GM12878 (cell line): ENCODE results near the gene ABCA7. TPM values are rescaled to one million over a fixed set of nuclear protein-coding genes. Genes with fewer than 3 reads are reported as not detected.

Experiments
- ATAC-seq: fragments of 200-7000 bp; cut with Tn5 transposase; 3 replicates; pipeline ENCODE4 v1.9.1; 2020; ENCODE audit warnings: mild to moderate bottlenecking, moderate library complexity
- BruUV-seq: library from RNA; stranded (reverse); fragments of 400-500 nt; replicated peaks from 2 replicates; lab custom pipeline; 2021; lab: Mats Ljungman, UMichigan
- CTCF ChIA-PET: fragments of 300-600 bp; sonication (Branson Sonifier 250); formaldehyde crosslinking; extraction: SDS; loops from one replicate; lab custom pipeline; 2021; ENCODE audit warnings: inconsistent platforms; lab: Yijun Ruan, JAX
- POLR2A ChIA-PET: fragments of 350-600 bp; formaldehyde crosslinking; extraction: SDS; loops from one replicate; lab custom pipeline; 2021; ENCODE audit warnings: inconsistent platforms; lab: Charles Lee
- RAD21 ChIA-PET: fragments of 300-600 bp; sonication (Branson Sonifier 250); formaldehyde crosslinking; loops from one replicate; lab custom pipeline; 2023; ENCODE audit warnings: antibody characterized with exemption; ENCODE audit not compliant: unreplicated experiment; lab: Charles Lee
- SMC1A ChIA-PET: fragments of 300-600 bp; sonication (Branson Sonifier 250); formaldehyde crosslinking; loops from one replicate; lab custom pipeline; 2023; ENCODE audit not compliant: unreplicated experiment, uncharacterized antibody; lab: Charles Lee
- DNase-seq: peaks from one replicate; pipeline ENCODE4 v3.0.0-alpha.2; 2011; ENCODE audit warnings: low read depth, low spot score
- FAIRE-seq: peaks from 3 replicates; lab custom pipeline; 2011; peaks lifted over from hg19 to GRCh38; lab: Jason Lieb, UNC
- H2AFZ ChIP-seq: 2 replicates; pipeline ENCODE4 v1.6.0; 2011; ENCODE audit warnings: low read depth, low read length, control low read depth; ENCODE audit not compliant: control insufficient read depth
- H3K27ac ChIP-seq: 2 replicates; pipeline ENCODE4 v1.5.1; 2011; ENCODE audit warnings: control low read depth; ENCODE audit not compliant: control insufficient read depth, insufficient read depth
- H3K27me3 ChIP-seq, 2 experiments: replicated peaks in 1 of 2; 2 replicates each; pipeline versions ENCODE4 v1.6.0 to v1.6.1; 2011; ENCODE audit warnings: low read length in 1 of 2; ENCODE audit not compliant: control insufficient read depth in 2 of 2, insufficient read depth in 2 of 2
- H3K36me3 ChIP-seq, 2 experiments: 2 replicates each; pipeline ENCODE4 v1.5.1; 2011; ENCODE audit warnings: low read length in 1 of 2; ENCODE audit not compliant: control insufficient read depth in 2 of 2, insufficient read depth in 2 of 2
- H3K4me1 ChIP-seq: 2 replicates; pipeline ENCODE4 v1.6.1; 2011; ENCODE audit warnings: mild to moderate bottlenecking, low read length, moderate library complexity, mixed read lengths; ENCODE audit not compliant: control insufficient read depth, insufficient read depth
- H3K4me2 ChIP-seq: 2 replicates; pipeline ENCODE4 v1.6.0; 2011; ENCODE audit warnings: control low read depth; ENCODE audit not compliant: control insufficient read depth, insufficient read depth
- H3K4me3 ChIP-seq: fragments of 200-600 bp; sonication (generic); 2 replicates; pipeline ENCODE4 v1.5.1; 2016
- H3K79me2 ChIP-seq: 2 replicates; pipeline ENCODE4 v1.6.0; 2011; ENCODE audit warnings: low read length; ENCODE audit not compliant: control insufficient read depth, insufficient read depth
- H3K9ac ChIP-seq: 2 replicates; pipeline ENCODE4 v1.8.0; 2011; ENCODE audit warnings: low read length, control low read depth, mixed read lengths; ENCODE audit not compliant: control insufficient read depth, insufficient read depth
- H3K9me3 ChIP-seq: replicated peaks from 3 replicates; pipeline ENCODE4 v1.5.1; 2011; ENCODE audit warnings: mild to moderate bottlenecking, low read length; ENCODE audit not compliant: control insufficient read depth, insufficient read depth
- H4K20me1 ChIP-seq: 2 replicates; pipeline ENCODE4 v1.6.0; 2011; ENCODE audit not compliant: control insufficient read depth, insufficient read depth
- BACH1 ChIP-seq: fragments of 450-650 bp; IDR thresholded peaks from 2 replicates; pipeline ENCODE4 v1.6.1; 2017; ENCODE audit warnings: mild to moderate bottlenecking, borderline replicate concordance
- BHLHE40 ChIP-seq, 2 experiments: fragments of 450-650 bp in 1 of 2; IDR thresholded peaks; 2 replicates each; pipeline ENCODE4 v1.6.1; 2011 to 2017; ENCODE audit warnings: low read depth in 2 of 2, borderline replicate concordance in 1 of 2, improper control_type of control experiment in 1 of 2, low read length in 1 of 2, mild to moderate bottlenecking in 1 of 2
- CREB1 ChIP-seq: IDR thresholded peaks from 2 replicates; pipeline ENCODE4 v1.6.1; 2012; ENCODE audit warnings: low read depth, mild to moderate bottlenecking, inconsistent platforms
- CREM ChIP-seq: IDR thresholded peaks from 2 replicates; pipeline ENCODE4 v1.6.1; 2014; ENCODE audit warnings: antibody characterized with exemption, low read depth
- DPF2 ChIP-seq: fragments of 450-650 bp; IDR thresholded peaks from 2 replicates; pipeline ENCODE4 v1.6.1; 2017; ENCODE audit warnings: mild to moderate bottlenecking
- FOS ChIP-seq: IDR thresholded peaks from 3 replicates; pipeline ENCODE4 v1.6.1; 2011; ENCODE audit warnings: borderline replicate concordance; ENCODE audit not compliant: insufficient read length; ENCODE audit errors: extremely low read depth
- GABPA ChIP-seq: IDR thresholded peaks from 2 replicates; pipeline ENCODE4 v1.6.1; 2014; ENCODE audit warnings: antibody characterized with exemption, low read depth, mild to moderate bottlenecking, inconsistent platforms
- HDGF ChIP-seq: fragments of 450-650 bp; IDR thresholded peaks from 2 replicates; pipeline ENCODE4 v1.6.1; 2016; ENCODE audit warnings: antibody characterized with exemption
- JUNB ChIP-seq: IDR thresholded peaks from 2 replicates; pipeline ENCODE4 v1.6.1; 2016; ENCODE audit warnings: antibody characterized with exemption, mild to moderate bottlenecking
- KAT2A ChIP-seq: conservative IDR thresholded peaks from 2 replicates; pipeline ENCODE4 v1.6.1; 2011; ENCODE audit warnings: low read depth, low read length; ENCODE audit not compliant: control insufficient read depth
- KDM1A ChIP-seq: fragments of 200-600 bp; sonication (generic); IDR thresholded peaks from 2 replicates; pipeline ENCODE4 v1.6.1; 2016; ENCODE audit warnings: borderline replicate concordance
- LARP7 ChIP-seq: fragments of 450-650 bp; IDR thresholded peaks from 2 replicates; pipeline ENCODE4 v1.6.1; 2017; ENCODE audit warnings: mild to moderate bottlenecking
- NFYB ChIP-seq: IDR thresholded peaks from 2 replicates; pipeline ENCODE4 v1.6.1; 2011; ENCODE audit warnings: low read depth, mild to moderate bottlenecking, low read length, improper control_type of control experiment, moderate library complexity; ENCODE audit not compliant: insufficient read depth
- NR2F1 ChIP-seq: fragments of 450-650 bp; conservative IDR thresholded peaks from 2 replicates; pipeline ENCODE4 v1.6.1; 2017; ENCODE audit warnings: mild to moderate bottlenecking
- POLR2AphosphoS5 ChIP-seq: IDR thresholded peaks from 2 replicates; pipeline ENCODE4 v1.6.1; 2011; ENCODE audit warnings: mild to moderate bottlenecking, low read length, inconsistent platforms
- RB1 ChIP-seq: fragments of 450-650 bp; formaldehyde crosslinking; IDR thresholded peaks from 2 replicates; pipeline ENCODE4 v1.6.1; 2017; ENCODE audit warnings: mild to moderate bottlenecking, borderline replicate concordance
- SMARCA5 ChIP-seq: fragments of 450-650 bp; IDR thresholded peaks from 2 replicates; pipeline ENCODE4 v1.6.1; 2017; ENCODE audit warnings: mild to moderate bottlenecking
- SREBF2 ChIP-seq: IDR thresholded peaks from 2 replicates; pipeline ENCODE4 v1.6.1; 2012; ENCODE audit warnings: mild to moderate bottlenecking, low read length
- TARDBP ChIP-seq: IDR thresholded peaks from 2 replicates; pipeline ENCODE4 v1.6.1; 2016; ENCODE audit warnings: borderline replicate concordance
- TBL1XR1 ChIP-seq: IDR thresholded peaks from 2 replicates; pipeline ENCODE4 v1.6.1; 2012; ENCODE audit warnings: low read depth, low read length, improper control_type of control experiment
- WGBS: methylation state at CpG from one replicate; pipeline ENCODE4 v1.1.6; 2016; ENCODE audit warnings: low lambda C conversion rate; ENCODE audit not compliant: insufficient replicate concordance, insufficient coverage; ENCODE audit errors: missing lambda C conversion rate; 5-methylcytosine and 5-hydroxymethylcytosine counted together
- in situ Hi-C: fragments of 300-500 bp; cut with MboI; formaldehyde crosslinking; loops from 9 replicates; pipeline ENCODE4 v1.14.3; 2018; ENCODE audit warnings: mixed read lengths
- intact Hi-C: fragments of 100-400 bp; cut with micrococcal nuclease; formaldehyde crosslinking; loops from one replicate; pipeline ENCODE4 v1.14.2; 2022; ENCODE audit not compliant: unreplicated experiment
- polyA plus RNA-seq, 11 experiments: library from polyadenylated mRNA; depleted of rRNA in 4 of 11; unstranded in 6 of 11; stranded (reverse) in 5 of 11; fragments of >200 nt; fragmentation: Nextera tagmentation in 4 of 11; fragmentation: Illumina TruSeq in 1 of 11; extraction: Ambion mirVana in 4 of 11; extraction: Trizol in 1 of 11; gene quantifications; 1 replicate in 1 of 11; 2 replicates in 10 of 11; pipeline versions ENCODE4 v1.2.1 to v1.2.3, GENCODE V29; 2011 to 2016; ENCODE audit warnings: inconsistent platforms in 2 of 11, missing spikeins in 2 of 11, low read depth in 1 of 11
- total RNA-seq, 4 experiments: library from RNA; depleted of rRNA in 3 of 4; stranded (reverse); fragments of >200 nt in 3 of 4; fragmentation: Illumina TruSeq in 1 of 4; extraction: Trizol in 1 of 4; gene quantifications; 2 replicates each; pipeline versions ENCODE4 v1.2.1 to v1.2.3, GENCODE V29; 2013 to 2021
- TF ChIP-seq, protein P1 (sequence below): IDR thresholded peaks from 2 replicates; pipeline ENCODE4 v1.6.1; 2012; ENCODE audit warnings: low read depth, low read length, improper control_type of control experiment
- TF ChIP-seq, protein P2 (sequence below): IDR thresholded peaks from 2 replicates; pipeline ENCODE4 v1.6.1; 2011; ENCODE audit warnings: low read depth, low read length, improper control_type of control experiment, borderline replicate concordance

The ABCA7 gene
- total and polyA plus RNA-seq, 10 of the 15 experiments (the other 5 are each of a cell fraction or from before 2014, with no cell fraction given), result 1.0 to 49.5 (median 14.8) TPM

- TF ChIP-seq POLR2AphosphoS5, result peak; percentile 36; the same call in 1 of the 2 replicates
These were observed 795 bp upstream of the ABCA7 start (continued) for GRCh38 chr19:1038978-1039645.

DNA sequence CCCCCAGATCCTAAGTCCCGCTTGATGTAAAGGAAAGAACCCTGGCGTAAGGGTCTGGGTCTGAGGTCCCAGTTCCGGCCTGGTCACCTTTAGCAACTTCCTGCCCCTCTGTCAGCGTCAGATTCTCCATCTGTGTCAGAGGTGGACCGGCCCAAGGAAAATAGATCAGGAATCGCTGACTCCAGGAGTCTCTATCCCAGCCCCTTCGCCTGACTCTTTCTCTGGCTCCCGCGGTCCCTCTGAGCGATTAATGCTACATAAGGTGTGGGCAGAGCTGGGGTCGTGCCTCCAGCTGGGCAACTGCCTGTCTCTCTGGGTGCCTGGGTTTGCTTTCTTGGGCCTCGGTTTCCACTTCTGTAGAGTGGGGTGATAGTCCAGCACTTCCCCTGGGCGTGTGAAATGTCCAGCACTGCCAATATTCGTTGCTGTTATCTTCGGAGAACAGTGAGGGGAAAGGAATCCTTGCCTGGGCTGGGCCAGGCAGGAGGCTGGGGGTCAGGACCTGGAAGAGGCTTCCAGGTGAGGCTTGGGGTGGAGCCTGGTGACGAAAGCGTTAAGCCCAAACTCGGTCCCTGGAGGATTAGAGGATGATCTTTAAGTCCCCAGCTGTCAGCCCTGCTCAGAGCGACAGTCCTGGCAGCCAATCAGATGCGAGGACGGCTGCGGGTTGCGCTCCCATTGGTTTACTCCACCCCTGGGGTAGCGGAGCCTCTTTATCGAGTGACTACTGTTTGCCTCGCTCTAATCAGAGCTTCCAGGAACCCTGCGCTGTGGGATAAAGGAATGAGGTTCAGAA, 767 bp downstream of the ABCA7 start:
- peak; percentile 99 for FAIRE-seq
- H3K9me3 ChIP-seq, result no peaks in the 10 kb centered on the region; the same call in 2 of the 3 replicates
- BruUV-seq, result no TSS peak
- DNase-seq, result peak; percentile 84
- ChIA-PET RAD21 (interaction anchor here (0.8 to 4.5 kb wide), 9 partner anchors 12 to 73 kb away, joined by 3 to 39 read pairs (median 4); partner anchors contain the start of genes ARHGAP45 and CNN2), POLR2A (interaction anchor here (0.8 to 6.3 kb wide), 9 partner anchors 8 to 146 kb away, joined by 3 to 83 read pairs (median 6); partner anchors contain the start of genes ARHGAP45, CNN2 and RNU6-2), CTCF (interaction anchor here (0.8 to 2.3 kb wide), 8 partner anchors 17 to 204 kb away, joined by 3 to 10 read pairs (median 3); no protein-coding TSS in a partner anchor), SMC1A (interaction anchor here (0.9 to 5.9 kb wide), 4 partner anchors 12 to 93 kb away, joined by 3 to 22 read pairs (median 6); partner anchors contain the start of gene CNN2)
- under 1% methylated on average over 27 of the region's 27 CpGs for WGBS
- no peaks in the 10 kb centered on the region for H3K27me3 ChIP-seq
- H3K4me3 ChIP-seq, result peak overlapping the region; percentile 79
- intact Hi-C loops, result loop anchor here (2.0 kb wide), 1 partner anchor 22 kb away; no protein-coding TSS in a partner anchor
- ATAC-seq, result peak; percentile 75
- peak overlapping the region; percentile 36 for H3K27ac ChIP-seq
- peaks cover 7 to 8% of the 10 kb centered on the region in 2 experiments; a peak in 3 of 4 replicates for H3K36me3 ChIP-seq
- peaks cover 38% of the 10 kb centered on the region for H3K4me1 ChIP-seq
- peaks cover 3% of the 10 kb centered on the region; the same call in 1 of the 2 replicates for H3K79me2 ChIP-seq
- no peaks in the 10 kb centered on the region for H4K20me1 ChIP-seq
- peak overlapping the region; percentile 73 for H3K4me2 ChIP-seq
- in situ Hi-C loops, result no loop called here
- peak overlapping the region; percentile 71 for H2AFZ ChIP-seq
- peak overlapping the region; percentile 81 for H3K9ac ChIP-seq
- TF ChIP-seq HDGF (no peak), SMARCA5 (peak; percentile 68), CREB1 (peak; percentile 78), DPF2 (peak; percentile 99), TARDBP (no peak), BACH1 (no peak), NR2F1 (peak; percentile 77), JUNB (no peak), KDM1A (no peak), GABPA (no peak), FOS (peak; percentile 98), CREM (peak; percentile 62), TBL1XR1 (no peak), RB1 (no peak), SREBF2 (no peak), LARP7 (0 out of 2 replicates have a peak, but pooled peaks have one; percentile 62), KAT2A (no peak), NFYB (peak; percentile 100), BHLHE40 (IDR thresholded peaks at IDR 0.05; ENCODE audit: borderline replicate concordance in 1 of 2, low read depth in 2 of 2, low read length in 1 of 2) (0 out of 4 replicates have a peak, but pooled peaks of 1 of the 2 experiments have one; percentile 13)
- TF ChIP-seq, protein P1, sequence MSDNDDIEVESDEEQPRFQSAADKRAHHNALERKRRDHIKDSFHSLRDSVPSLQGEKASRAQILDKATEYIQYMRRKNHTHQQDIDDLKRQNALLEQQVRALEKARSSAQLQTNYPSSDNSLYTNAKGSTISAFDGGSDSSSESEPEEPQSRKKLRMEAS, result no peak
- TF ChIP-seq, protein P2, sequence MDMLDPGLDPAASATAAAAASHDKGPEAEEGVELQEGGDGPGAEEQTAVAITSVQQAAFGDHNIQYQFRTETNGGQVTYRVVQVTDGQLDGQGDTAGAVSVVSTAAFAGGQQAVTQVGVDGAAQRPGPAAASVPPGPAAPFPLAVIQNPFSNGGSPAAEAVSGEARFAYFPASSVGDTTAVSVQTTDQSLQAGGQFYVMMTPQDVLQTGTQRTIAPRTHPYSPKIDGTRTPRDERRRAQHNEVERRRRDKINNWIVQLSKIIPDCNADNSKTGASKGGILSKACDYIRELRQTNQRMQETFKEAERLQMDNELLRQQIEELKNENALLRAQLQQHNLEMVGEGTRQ, result no peak
